Measurements from ENCODE around the gene FANCL.
"Not testable (repeated sequence)": the region's sequence is repeated elsewhere in the genome, so short reads cannot be mapped to it uniquely, and the experiment has no call there.

Gene FANCL

DNA sequence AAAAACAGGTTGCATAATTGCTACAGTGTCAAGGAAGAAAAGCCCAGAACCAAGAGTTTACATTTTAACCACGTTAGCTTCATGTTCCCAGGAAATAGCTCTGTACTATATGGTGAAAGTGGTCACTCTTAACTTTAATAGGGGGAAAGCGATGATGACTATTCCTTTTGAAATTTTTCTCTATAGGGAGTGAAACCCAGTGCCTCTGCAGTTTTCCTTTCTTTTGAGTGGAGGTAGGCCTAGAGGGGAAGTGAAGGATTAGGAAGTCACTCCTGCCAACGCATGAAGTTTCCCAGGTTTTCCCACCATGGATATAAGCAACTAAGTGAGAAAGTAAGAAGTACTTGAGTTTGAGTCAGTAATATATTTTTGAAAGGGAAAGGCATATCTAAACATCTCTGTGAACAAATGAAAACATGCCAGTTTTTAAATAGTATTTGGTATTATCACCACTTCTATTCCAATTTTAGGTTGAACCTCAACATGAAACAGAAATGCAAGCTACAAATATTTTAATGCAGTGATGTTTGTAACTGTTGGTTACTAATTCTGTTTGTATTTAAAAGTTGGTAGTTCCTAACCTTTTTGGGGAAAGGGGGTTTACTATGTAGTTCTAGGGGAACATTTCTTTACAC lies 102.6 kb downstream of the FANCL start:
- DNase-seq, result no peak

DNA sequence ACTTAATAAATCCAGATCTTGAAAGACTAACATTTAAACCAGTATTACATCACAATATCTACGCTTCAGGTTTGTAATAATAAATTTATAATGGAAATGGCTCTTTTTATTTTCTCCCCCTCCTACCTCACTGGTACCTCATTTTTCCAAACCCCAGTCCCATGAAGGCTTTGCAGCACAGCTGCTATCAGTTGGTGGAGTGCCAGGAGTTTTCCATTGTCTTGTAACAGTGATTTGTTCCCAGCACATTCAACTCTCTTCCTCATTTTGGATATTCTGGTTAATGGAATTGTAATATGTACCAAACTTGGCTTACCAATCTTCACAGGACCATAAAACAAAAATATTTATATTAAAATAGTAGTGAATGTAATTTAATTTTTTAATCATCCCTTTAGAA lies 103.3 kb downstream of the FANCL start:
- no peak for DNase-seq

DNA sequence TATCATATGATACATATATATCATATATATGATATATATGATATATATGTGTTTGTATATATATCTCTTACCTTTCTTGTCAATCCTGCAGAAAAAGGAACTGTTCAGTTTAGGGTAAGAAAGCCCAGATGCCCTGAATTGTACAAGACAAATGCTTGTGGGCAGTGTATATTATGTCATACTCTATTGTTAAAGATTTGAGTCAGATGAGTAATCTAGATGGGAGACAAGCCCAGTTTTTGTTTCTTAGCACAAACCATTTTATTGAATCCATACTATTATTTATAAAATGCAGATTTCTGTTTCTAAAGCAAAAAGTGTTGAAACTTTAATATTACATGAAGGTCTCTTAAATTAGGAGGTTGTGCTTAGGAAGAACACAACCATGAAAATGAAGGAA lies 103.9 kb downstream of the FANCL start:
- no peak for DNase-seq

DNA sequence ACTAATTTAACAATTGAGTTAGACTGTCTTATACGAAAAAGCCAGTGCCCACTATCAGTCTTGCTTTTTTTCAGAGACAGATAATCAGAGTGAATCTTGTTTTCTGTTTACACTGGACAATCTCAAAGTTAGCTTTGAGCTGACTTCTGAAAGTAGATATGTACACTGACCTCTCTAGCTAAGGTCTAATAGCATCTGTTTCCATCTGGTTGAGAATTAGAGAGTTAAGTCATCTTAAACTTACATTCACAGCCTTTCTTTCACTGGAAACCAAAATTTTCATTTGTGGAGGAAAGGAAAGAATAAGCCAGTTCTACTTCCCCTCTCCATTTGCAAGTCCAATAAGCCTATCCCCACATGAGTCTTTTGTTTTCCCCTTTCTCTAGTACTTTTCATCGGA lies 105.3 kb downstream of the FANCL start:
- no peak for DNase-seq

DNA sequence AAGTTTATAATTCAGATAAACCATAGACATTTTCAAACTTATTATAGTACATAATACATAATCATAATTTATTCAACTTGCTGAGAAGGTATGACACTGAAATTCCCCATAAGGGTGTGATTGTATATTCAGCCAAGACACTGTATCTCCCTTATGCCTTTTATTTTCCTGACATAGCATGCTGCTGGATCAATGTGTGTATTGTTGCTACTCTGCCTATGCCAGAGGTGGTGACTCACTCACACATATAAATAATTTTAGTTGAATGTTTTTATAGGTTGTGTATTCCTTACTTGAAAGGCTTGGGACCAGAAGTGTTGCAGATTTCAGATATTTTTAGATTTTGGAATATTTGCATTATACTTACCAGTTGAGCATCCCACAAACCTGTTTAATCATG lies 107.7 kb downstream of the FANCL start:
- DNase-seq, result no peak

DNA sequence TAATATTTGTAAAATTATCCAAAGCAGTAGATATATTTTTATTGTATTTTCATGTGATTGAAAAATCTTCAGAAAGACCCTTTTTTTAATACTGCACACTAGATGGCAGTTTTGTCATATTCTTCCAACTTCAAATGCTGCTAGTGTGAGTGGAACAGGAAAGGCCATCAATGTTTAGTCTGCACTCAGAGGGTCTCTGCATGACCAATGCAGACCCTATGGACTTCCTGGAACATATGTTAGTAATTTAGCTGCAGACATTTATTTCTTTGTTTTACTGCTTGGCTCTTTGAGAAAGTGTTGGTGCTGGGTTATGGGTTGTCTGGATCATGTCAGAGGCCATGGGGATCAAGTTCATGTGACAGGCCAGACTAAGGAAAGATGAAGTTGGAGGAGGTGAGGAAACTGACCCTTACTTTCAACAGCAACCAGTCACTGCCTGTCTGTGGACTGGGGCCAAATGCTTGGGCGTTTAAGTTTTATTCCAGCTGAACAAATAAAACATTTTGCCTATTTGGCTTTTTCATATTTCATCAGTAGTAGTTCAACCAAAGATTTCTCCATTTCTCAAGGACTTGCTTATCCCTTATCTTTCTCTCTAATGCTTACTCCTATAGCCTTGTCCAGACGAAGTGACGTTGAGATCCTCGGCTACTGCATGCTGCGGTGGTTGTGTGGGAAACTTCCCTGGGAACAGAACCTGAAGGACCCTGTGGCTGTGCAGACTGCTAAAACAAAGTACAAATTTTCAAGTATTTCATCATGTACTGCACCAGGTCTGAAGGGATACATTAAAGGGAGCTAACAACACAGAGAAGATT lies 109.7 kb downstream of the FANCL start:
- DNase-seq, result no peak

DNA sequence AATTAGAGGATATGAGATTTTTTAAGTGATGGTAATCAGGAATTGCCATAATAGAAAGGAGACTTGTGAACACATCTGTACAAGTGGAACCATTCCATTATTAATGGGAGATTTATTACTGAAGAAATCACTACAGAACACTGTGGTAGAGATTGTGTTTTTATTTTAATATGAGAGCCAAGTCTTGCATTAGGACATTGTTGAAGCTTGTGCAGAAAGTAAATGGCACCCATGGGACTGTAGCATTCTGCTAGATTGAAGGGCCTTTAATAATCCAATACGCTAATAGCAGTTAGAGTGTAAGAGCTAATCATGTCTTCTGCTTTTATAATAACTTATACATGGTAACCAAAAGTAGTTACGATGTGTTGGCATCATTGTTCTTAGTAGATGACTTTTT lies 110.9 kb downstream of the FANCL start:
- DNase-seq, result no peak

DNA sequence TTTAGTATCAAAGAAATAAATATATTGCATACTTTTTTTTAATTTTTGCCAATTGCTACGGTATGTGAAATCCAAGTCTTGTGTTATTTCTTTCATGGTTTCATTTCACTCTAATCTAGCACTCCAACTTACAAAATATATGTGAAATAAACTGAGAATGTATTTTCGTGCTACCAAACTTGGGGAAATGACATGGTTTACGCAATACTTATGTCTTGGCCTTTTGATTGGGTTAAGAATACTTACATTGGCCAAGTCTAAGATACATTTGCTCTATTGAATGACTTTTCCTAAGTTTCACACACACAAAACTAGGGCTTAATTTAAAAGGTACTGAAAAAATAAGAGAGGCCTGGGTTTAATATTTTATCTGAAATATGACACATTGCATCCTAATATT lies 114.0 kb downstream of the FANCL start:
- no peak for DNase-seq

DNA sequence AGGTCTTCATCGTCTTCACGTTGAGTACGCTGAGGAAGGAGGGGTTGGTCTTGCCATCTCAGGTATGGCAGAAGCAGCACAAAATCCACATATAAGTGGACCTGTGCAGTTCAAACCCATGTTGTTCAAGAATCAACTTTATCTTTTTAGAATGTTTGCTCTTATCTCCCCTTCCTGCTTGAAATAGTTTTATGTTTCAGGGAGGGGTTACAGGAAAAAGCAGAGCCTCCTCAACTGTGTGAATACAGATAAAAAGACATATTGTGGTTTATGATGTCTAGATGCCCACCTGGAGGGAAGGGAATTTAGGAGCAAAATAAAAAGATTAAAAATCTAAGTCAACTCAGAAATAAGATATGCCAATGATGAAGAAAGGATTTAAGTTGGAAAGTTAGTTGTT lies 118.6 kb downstream of the FANCL start:
- DNase-seq, result no peak

DNA sequence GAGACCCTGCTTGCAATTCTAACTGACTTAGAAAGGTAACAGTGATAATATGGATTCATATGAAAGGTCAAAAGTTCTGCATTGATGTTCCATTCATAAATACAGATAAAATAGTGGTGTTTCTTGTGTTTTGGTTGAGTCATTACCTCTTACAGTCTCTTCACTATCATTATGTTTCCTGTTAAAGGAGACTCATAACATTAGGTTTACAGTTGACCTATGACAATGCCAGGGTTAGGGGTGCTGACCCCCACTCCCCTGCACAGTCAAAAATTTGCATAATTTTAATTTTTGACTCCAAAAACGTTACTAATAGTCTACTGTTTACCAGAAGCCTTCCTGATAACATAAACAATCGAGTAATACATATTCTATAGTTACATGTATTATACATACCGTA lies 119.1 kb downstream of the FANCL start:
- no peak for DNase-seq

DNA sequence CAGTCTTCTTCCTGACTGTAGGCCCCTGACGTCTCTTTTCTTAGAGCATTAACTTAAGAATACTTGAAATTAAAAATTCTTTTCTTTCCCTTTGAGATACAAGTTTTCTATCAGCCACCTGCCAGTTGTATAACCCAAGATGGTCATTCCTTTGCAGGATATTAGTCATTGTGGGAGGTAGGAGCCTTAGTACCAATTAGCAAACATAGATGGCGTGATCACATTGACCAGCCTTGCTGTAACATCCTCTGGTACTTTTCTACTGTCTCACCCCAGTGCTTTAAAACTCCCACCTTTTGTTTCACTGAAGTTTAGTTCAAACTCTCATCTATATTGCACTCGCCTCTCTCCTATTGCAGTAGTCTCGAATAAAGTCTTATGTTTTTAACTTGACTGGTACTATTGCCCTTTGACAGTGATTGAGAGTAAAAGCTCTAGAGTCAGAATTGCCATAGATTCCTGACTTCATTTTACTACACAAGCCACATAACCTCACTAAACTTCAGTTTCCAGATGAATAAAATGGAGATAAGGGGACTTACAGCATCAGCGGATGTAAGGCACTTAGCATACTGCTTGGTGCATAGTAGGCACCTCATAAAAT lies 120.4 kb downstream of the FANCL start:
- no peak for DNase-seq

DNA sequence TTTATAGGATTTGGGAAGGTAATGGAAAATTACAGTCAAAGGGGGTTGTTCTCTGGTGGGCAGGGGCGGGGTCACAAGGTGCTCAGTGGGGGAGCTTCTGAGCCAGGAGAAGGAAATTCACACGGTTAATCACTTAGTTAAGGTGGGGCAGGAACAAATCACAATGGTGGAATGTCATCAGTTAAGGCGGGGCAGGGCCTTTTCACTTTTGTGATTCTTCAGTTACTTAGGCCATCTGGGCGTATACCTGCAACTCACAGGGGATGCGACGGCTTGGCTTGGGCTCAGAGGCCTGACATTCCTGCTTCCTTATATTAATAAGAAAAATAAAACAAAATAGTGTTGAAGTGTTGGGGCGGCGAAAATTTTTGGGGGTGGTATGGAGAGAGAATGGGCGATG lies 127.6 kb downstream of the FANCL start:
- DNase-seq, result not testable (repeated sequence)

DNA sequence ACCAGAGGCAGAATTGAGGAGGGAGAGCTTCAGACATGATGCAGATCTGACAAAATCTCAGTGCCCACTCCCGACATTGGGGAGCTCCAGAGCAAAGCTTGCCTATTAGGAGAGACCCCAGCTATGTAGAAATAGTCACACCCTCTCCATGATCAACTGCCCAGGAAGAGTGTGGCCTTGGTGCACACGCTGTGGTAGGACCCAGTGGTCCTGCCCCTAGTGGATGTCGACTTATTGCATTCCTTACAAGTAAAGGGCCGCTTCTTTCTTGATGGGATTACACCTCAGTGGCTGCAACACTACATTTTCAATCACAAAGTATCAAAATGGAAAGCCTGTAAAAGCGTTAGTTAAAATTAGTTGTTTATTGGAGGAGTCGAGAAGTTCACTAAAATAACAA lies 130.4 kb downstream of the FANCL start:
- DNase-seq, result no peak

DNA sequence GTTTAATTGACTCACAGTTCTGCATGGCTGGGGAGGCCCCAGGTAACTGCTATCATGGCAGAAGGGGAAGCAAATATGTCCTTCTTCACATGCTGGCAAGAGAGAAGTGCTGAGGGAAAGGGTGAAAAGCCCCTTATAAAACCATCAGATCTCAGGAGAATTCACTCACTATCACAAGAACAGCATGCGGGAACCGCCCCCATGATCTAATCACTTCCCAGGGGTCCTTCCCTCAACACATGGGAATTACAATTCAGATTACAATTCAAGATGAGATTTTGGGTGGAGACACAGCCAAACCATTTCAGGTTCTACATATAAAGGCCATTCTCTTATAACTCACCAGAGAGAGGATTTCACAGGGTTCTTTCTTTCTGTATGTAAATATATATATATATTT lies 131.6 kb downstream of the FANCL start:
- no peak for DNase-seq
